H1 (cell line): ENCODE measurements around the gene KRTAP5-1. TPM values are rescaled to one million over a fixed set of nuclear protein-coding genes. Genes with fewer than 3 reads are reported as not detected.

Source experiments
- CTCF ChIA-PET: fragments of 300-600 bp; sonication (Branson Sonifier 250); formaldehyde crosslinking; loops from one replicate; lab custom pipeline; 2021; ENCODE audit not compliant: partially characterized antibody; lab: Charles Lee
- POLR2A ChIA-PET: fragments of 300-600 bp; sonication (Branson Sonifier 250); formaldehyde crosslinking; loops from one replicate; lab custom pipeline; 2021; ENCODE audit warnings: inconsistent platforms; ENCODE audit not compliant: partially characterized antibody; lab: Charles Lee
- DNase-seq, 2 experiments: peaks; one replicate each; pipeline versions ENCODE4 v3.0.0 to v3.0.0-alpha.2; 2010 to 2022; ENCODE audit warnings: low spot score in 2 of 2, low read depth in 1 of 2, mixed read lengths in 1 of 2
- FAIRE-seq: peaks from 2 replicates; lab custom pipeline; 2011; peaks lifted over from hg19 to GRCh38; lab: Jason Lieb, UNC
- H2AFZ ChIP-seq: 2 replicates; pipeline ENCODE4 v1.8.1; 2012; ENCODE audit warnings: low read length, inconsistent platforms
- H2AK5ac ChIP-seq: 2 replicates; pipeline ENCODE4 v1.6.1; 2013; ENCODE audit warnings: low read depth, low read length
- H2BK120ac ChIP-seq: replicated peaks from 2 replicates; pipeline ENCODE3; 2013; ENCODE audit warnings: low read depth, low read length, inconsistent platforms
- H2BK12ac ChIP-seq: 2 replicates; pipeline ENCODE4 v1.6.1; 2013; ENCODE audit warnings: low read depth, low read length
- H2BK15ac ChIP-seq: 2 replicates; pipeline ENCODE4 v1.6.1; 2013; ENCODE audit warnings: low read length
- H2BK20ac ChIP-seq: 2 replicates; pipeline ENCODE4 v1.6.1; 2013; ENCODE audit warnings: low read length
- H2BK5ac ChIP-seq: 2 replicates; pipeline ENCODE4 v1.6.1; 2013; ENCODE audit warnings: low read depth, low read length
- H3K14ac ChIP-seq: 2 replicates; pipeline ENCODE4 v1.6.1; 2013; ENCODE audit warnings: inconsistent platforms; ENCODE audit not compliant: insufficient read length
- H3K18ac ChIP-seq: 2 replicates; pipeline ENCODE4 v1.6.1; 2013; ENCODE audit warnings: low read length; ENCODE audit errors: extremely low read depth
- H3K23ac ChIP-seq: 2 replicates; pipeline ENCODE4 v1.6.1; 2013; ENCODE audit warnings: inconsistent platforms; ENCODE audit not compliant: insufficient read length
- H3K23me2 ChIP-seq: 2 replicates; pipeline ENCODE4 v1.6.1; 2013; ENCODE audit warnings: low read depth, low read length
- H3K27ac ChIP-seq: 2 replicates; pipeline ENCODE4 v1.6.1; 2011; ENCODE audit warnings: low read depth, low read length, inconsistent platforms
- H3K27me3 ChIP-seq, 4 experiments: replicated peaks in 1 of 4; 1 replicate in 1 of 4; 2 replicates in 3 of 4; pipeline versions ENCODE4 v1.6.1 to v1.8.1; 2011 to 2013; ENCODE audit warnings: low read length in 3 of 4, mild to moderate bottlenecking in 3 of 4, inconsistent platforms in 2 of 4, mixed read lengths in 2 of 4, moderate library complexity in 1 of 4; ENCODE audit not compliant: control insufficient read depth in 3 of 4, insufficient read depth in 3 of 4; ENCODE audit errors: extremely low read depth in 1 of 4
- H3K36me3 ChIP-seq, 4 experiments: 2 replicates each; pipeline versions ENCODE4 v1.6.1 to v1.8.1; 2011 to 2013; ENCODE audit warnings: mild to moderate bottlenecking in 4 of 4, low read length in 3 of 4, moderate library complexity in 2 of 4, control low read depth in 1 of 4, inconsistent platforms in 1 of 4; ENCODE audit not compliant: insufficient read depth in 4 of 4, control insufficient read depth in 2 of 4
- H3K4ac ChIP-seq: replicated peaks from 2 replicates; pipeline ENCODE3; 2013; ENCODE audit warnings: low read length, low read depth, mixed read lengths, inconsistent platforms; ENCODE audit not compliant: insufficient read length
- H3K4me1 ChIP-seq, 4 experiments: replicated peaks in 1 of 4; 1 replicate in 1 of 4; 2 replicates in 3 of 4; pipeline versions ENCODE4 v1.6.1 to v1.8.1; 2011 to 2013; ENCODE audit warnings: low read length in 3 of 4, inconsistent platforms in 2 of 4, mixed read lengths in 1 of 4; ENCODE audit not compliant: insufficient read depth in 4 of 4, control insufficient read depth in 3 of 4
- H3K4me2 ChIP-seq, 2 experiments: 2 replicates each; pipeline versions ENCODE4 v1.6.1 to v1.8.1; 2011 to 2013; ENCODE audit warnings: low read depth in 2 of 2, low read length in 2 of 2, control low read depth in 1 of 2, inconsistent platforms in 1 of 2, mild to moderate bottlenecking in 1 of 2; ENCODE audit not compliant: insufficient read depth in 1 of 2
- H3K4me3 ChIP-seq, 4 experiments: fragments of 200-600, 300-600 bp in 1 of 4; sonication (generic), shearing (Covaris generic), sonication (Bioruptor Twin) in 1 of 4; 2 replicates each; pipeline versions ENCODE4 v1.5.1 to v1.8.1; 2011 to 2016; ENCODE audit warnings: low read length in 4 of 4, low read depth in 3 of 4, control low read depth in 2 of 4, inconsistent platforms in 2 of 4, mild to moderate bottlenecking in 2 of 4, mixed read lengths in 1 of 4, moderate library complexity in 1 of 4; ENCODE audit not compliant: insufficient read depth in 2 of 4; ENCODE audit errors: extremely low read depth in 1 of 4
- H3K56ac ChIP-seq: replicated peaks from 2 replicates; pipeline ENCODE3; 2013; ENCODE audit warnings: low read depth, mild to moderate bottlenecking, mixed read lengths, low read length, inconsistent platforms; ENCODE audit not compliant: insufficient read length
- H3K79me1 ChIP-seq: 2 replicates; pipeline ENCODE4 v1.6.1; 2013; ENCODE audit warnings: low read depth, low read length, control low read depth
- H3K79me2 ChIP-seq, 2 experiments: 2 replicates each; pipeline versions ENCODE4 v1.6.1 to v1.8.1; 2012 to 2013; ENCODE audit warnings: low read length in 2 of 2, mild to moderate bottlenecking in 2 of 2, inconsistent platforms in 1 of 2; ENCODE audit not compliant: insufficient read depth in 2 of 2, control insufficient read depth in 1 of 2
- H3K9ac ChIP-seq, 4 experiments: replicated peaks in 1 of 4; 1 replicate in 1 of 4; 2 replicates in 3 of 4; pipeline versions ENCODE4 v1.6.1 to v1.8.1; 2011 to 2013; ENCODE audit warnings: low read depth in 3 of 4, low read length in 3 of 4, control low read depth in 2 of 4, mild to moderate bottlenecking in 2 of 4, moderate library complexity in 2 of 4, inconsistent platforms in 1 of 4; ENCODE audit errors: extremely low read depth in 1 of 4
- H3K9me3 ChIP-seq, 2 experiments: 2 replicates each; pipeline versions ENCODE4 v1.6.1 to v1.8.1; 2012 to 2013; ENCODE audit warnings: mild to moderate bottlenecking in 2 of 2, moderate library complexity in 2 of 2, control low read depth in 1 of 2, inconsistent platforms in 1 of 2, low read depth in 1 of 2, low read length in 1 of 2, mixed read lengths in 1 of 2; ENCODE audit not compliant: insufficient read depth in 2 of 2
- H4K20me1 ChIP-seq, 2 experiments: replicated peaks in 1 of 2; 2 replicates each; pipeline versions ENCODE3 to v1.8.1; 2011 to 2013; ENCODE audit warnings: inconsistent platforms in 2 of 2, low read length in 2 of 2, mild to moderate bottlenecking in 1 of 2; ENCODE audit not compliant: insufficient read depth in 2 of 2, control insufficient read depth in 1 of 2
- H4K5ac ChIP-seq: 2 replicates; pipeline ENCODE4 v1.6.1; 2013; ENCODE audit warnings: low read length, low read depth, mixed read lengths, inconsistent platforms; ENCODE audit not compliant: insufficient read length
- H4K8ac ChIP-seq: 2 replicates; pipeline ENCODE4 v1.8.0; 2013; ENCODE audit warnings: mild to moderate bottlenecking, moderate library complexity, low read length, inconsistent platforms; ENCODE audit not compliant: insufficient read depth; ENCODE audit errors: extremely low read depth
- H4K91ac ChIP-seq: replicated peaks from 2 replicates; pipeline ENCODE3; 2013; ENCODE audit warnings: low read length, mixed read lengths, inconsistent platforms; ENCODE audit not compliant: insufficient read length
- POU5F1 ChIP-seq: IDR thresholded peaks from 2 replicates; pipeline ENCODE4 v1.6.1; 2011; ENCODE audit warnings: low read depth, mild to moderate bottlenecking, low read length, moderate library complexity
- TBP ChIP-seq: IDR thresholded peaks from 2 replicates; pipeline ENCODE4 v1.6.1; 2011; ENCODE audit warnings: low read depth, low read length, improper control_type of control experiment
- WGBS, 2 experiments: shearing (Covaris generic) in 1 of 2; methylation state at CpG; one replicate each; pipeline versions ENCODE4 v1.1.6 to v1.1.7; 2013 to 2015; ENCODE audit warnings: low lambda C conversion rate in 2 of 2, mixed read lengths in 2 of 2, inconsistent platforms in 1 of 2, low coverage in 1 of 2, missing lambda C conversion rate in 1 of 2; ENCODE audit not compliant: insufficient replicate concordance in 2 of 2, insufficient coverage in 1 of 2, insufficient read length in 1 of 2; ENCODE audit errors: extremely low coverage in 1 of 2, missing lambda C conversion rate in 1 of 2; 5-methylcytosine and 5-hydroxymethylcytosine counted together
- polyA plus RNA-seq, 7 experiments: library from polyadenylated mRNA; depleted of rRNA in 3 of 7; stranded (reverse) in 5 of 7; unstranded in 2 of 7; fragments of >200 nt in 5 of 7; fragments of 200-250 nt in 2 of 7; gene quantifications; 1 replicate in 5 of 7; 2 replicates in 1 of 7; 4 replicates in 1 of 7; pipeline versions ENCODE4 v1.2.1 to v1.2.3, GENCODE V29; 2011 to 2013; ENCODE audit warnings: missing spikeins in 2 of 7, mixed read lengths in 2 of 7
- total RNA-seq: library from RNA; stranded (reverse); fragmentation: NEBNext Ultra II Directional; extraction: Animal tissue kit (Norgen Biotek cat#: 25700); gene quantifications from 2 replicates; pipeline ENCODE4 v1.2.1, GENCODE V29; 2021

KRTAP5-1 gene
- total and polyA plus RNA-seq, 2 of the 8 experiments (the other 6 are each of a cell fraction or from before 2014, with no cell fraction given), result not detected

- H3K36me3 ChIP-seq, result no peaks in the 10 kb centered on the region
- no peak overlapping the region for H3K56ac ChIP-seq
- CTCF ChIA-PET, result interaction anchor here (0.6 to 9.1 kb wide), 7 partner anchors 8 to 35 kb away, joined by 3 to 100 read pairs (median 14); no protein-coding TSS in a partner anchor
- H3K9ac ChIP-seq, result no peak overlapping the region
- FAIRE-seq (no peak), DNase-seq (peak in 1 of 2 experiments; percentile 54)
- peaks cover 4 to 25% of the 10 kb centered on the region in 2 experiments for H4K20me1 ChIP-seq
- no peak overlapping the region for H3K4ac ChIP-seq
- H2BK15ac ChIP-seq, result no peak overlapping the region
- WGBS, 2 experiments, result 85% methylated on average over 20 of the region's 20 CpGs; no CpG with 5 or more reads in 1 of the 2 experiments
- no peak overlapping the region for H4K8ac ChIP-seq
- no peak overlapping the region for H4K91ac ChIP-seq
- POLR2A ChIA-PET, result interaction anchor here (1.7 to 6.9 kb wide), 2 partner anchors 9 to 13 kb away, joined by 4 to 58 read pairs; no protein-coding TSS in a partner anchor
- H3K23me2 ChIP-seq, result no peaks in the 10 kb centered on the region; the same call in 1 of the 2 replicates
- H3K4me1 ChIP-seq, result peaks cover 0 to 51% (median 38%) of the 10 kb centered on the region in 4 experiments; a peak in 6 of 7 replicates
- H3K4me3 ChIP-seq, result no peak overlapping the region
- H2BK5ac ChIP-seq, result no peak overlapping the region
- no peak overlapping the region for H2AFZ ChIP-seq
- H3K23ac ChIP-seq, result no peak overlapping the region
- H3K4me2 ChIP-seq, result no peak overlapping the region
- no peak overlapping the region for H3K18ac ChIP-seq
- H3K27ac ChIP-seq, result no peak overlapping the region
- no peaks in the 10 kb centered on the region for H3K79me2 ChIP-seq
- no peaks in the 10 kb centered on the region for H3K79me1 ChIP-seq
- no peak overlapping the region for H2BK120ac ChIP-seq
- no peak overlapping the region for H2AK5ac ChIP-seq
- no peak overlapping the region for H3K14ac ChIP-seq
- no peaks in the 10 kb centered on the region for H3K9me3 ChIP-seq
- H4K5ac ChIP-seq, result no peak overlapping the region
- H3K27me3 ChIP-seq, result peaks cover 0 to 22% (median 18%) of the 10 kb centered on the region in 4 experiments; a peak in 6 of 7 replicates
- no peak overlapping the region for H2BK12ac ChIP-seq
- no peak overlapping the region for H2BK20ac ChIP-seq
- TF ChIP-seq POU5F1 (no peak), TBP (no peak)
These were observed 18.6 kb downstream of the KRTAP5-1 start for GRCh38 chr11:1566381-1567051.
